ENCODE data around the gene EGFLAM. TPM values are rescaled to one million over a fixed set of nuclear protein-coding genes. Genes with fewer than 3 reads are reported as not detected.

Gene EGFLAM
- total RNA-seq, 4 donors from 2014 or later: 6.6 to 13.6 (median 9.8) TPM

- Histone ChIP-seq H3K9me3 (no peaks in the 10 kb centered on the region), H3K4me3 (no peak overlapping the region), H3K27me3 (no peaks in the 10 kb centered on the region), H3K27ac (replicated peaks in 1 of 4) (no peak overlapping the region), H3K4me1 (peaks cover 0 to under 1% (median 0%) of the 10 kb centered on the region in 4 donors), H3K36me3 (peaks cover 8 to 40% (median 29%) of the 10 kb centered on the region in 4 donors)
- WGBS: 64% methylated on average over 3 of the region's 3 CpGs
- no peak for DNase-seq (ENCODE audit: extremely low spot score)
- TF ChIP-seq POLR2A (IDR thresholded peaks at IDR 0.05; ENCODE audit: low read depth): no peak
- TF ChIP-seq EP300 (IDR thresholded peaks at IDR 0.05): no peak
- TF ChIP-seq, protein P1, sequence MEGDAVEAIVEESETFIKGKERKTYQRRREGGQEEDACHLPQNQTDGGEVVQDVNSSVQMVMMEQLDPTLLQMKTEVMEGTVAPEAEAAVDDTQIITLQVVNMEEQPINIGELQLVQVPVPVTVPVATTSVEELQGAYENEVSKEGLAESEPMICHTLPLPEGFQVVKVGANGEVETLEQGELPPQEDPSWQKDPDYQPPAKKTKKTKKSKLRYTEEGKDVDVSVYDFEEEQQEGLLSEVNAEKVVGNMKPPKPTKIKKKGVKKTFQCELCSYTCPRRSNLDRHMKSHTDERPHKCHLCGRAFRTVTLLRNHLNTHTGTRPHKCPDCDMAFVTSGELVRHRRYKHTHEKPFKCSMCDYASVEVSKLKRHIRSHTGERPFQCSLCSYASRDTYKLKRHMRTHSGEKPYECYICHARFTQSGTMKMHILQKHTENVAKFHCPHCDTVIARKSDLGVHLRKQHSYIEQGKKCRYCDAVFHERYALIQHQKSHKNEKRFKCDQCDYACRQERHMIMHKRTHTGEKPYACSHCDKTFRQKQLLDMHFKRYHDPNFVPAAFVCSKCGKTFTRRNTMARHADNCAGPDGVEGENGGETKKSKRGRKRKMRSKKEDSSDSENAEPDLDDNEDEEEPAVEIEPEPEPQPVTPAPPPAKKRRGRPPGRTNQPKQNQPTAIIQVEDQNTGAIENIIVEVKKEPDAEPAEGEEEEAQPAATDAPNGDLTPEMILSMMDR (IDR thresholded peaks at IDR 0.05): no peak
- no peak for TF ChIP-seq POLR2AphosphoS5 (IDR thresholded peaks at IDR 0.05)
- intact Hi-C loops (cut with DNase I): no loop called here
Measured at GRCh38 chr5:38478166-38478565, 219.8 kb downstream of the EGFLAM start.

- H3K36me3 ChIP-seq: peaks cover 8 to 47% (median 34%) of the 10 kb centered on the region in 4 donors
- H3K4me3 ChIP-seq: no peak overlapping the region
- H3K27me3 ChIP-seq: no peaks in the 10 kb centered on the region
- WGBS: 93% methylated on average over 3 of the region's 3 CpGs
- DNase-seq (ENCODE audit: extremely low spot score): no peak
- TF ChIP-seq POLR2A (IDR thresholded peaks at IDR 0.05; ENCODE audit: low read depth): no peak
- TF ChIP-seq, protein P1 (IDR thresholded peaks at IDR 0.05): no peak
- TF ChIP-seq POLR2AphosphoS5 (IDR thresholded peaks at IDR 0.05): no peak
- no peak for TF ChIP-seq EP300 (IDR thresholded peaks at IDR 0.05)
- H3K9me3 ChIP-seq: no peaks in the 10 kb centered on the region
- H3K4me1 ChIP-seq: no peaks in the 10 kb centered on the region
- intact Hi-C loops (cut with DNase I): no loop called here
- no peak overlapping the region for H3K27ac ChIP-seq (replicated peaks in 1 of 4)
Measured at GRCh38 chr5:38478878-38479277, 220.5 kb downstream of the EGFLAM start.

DNA sequence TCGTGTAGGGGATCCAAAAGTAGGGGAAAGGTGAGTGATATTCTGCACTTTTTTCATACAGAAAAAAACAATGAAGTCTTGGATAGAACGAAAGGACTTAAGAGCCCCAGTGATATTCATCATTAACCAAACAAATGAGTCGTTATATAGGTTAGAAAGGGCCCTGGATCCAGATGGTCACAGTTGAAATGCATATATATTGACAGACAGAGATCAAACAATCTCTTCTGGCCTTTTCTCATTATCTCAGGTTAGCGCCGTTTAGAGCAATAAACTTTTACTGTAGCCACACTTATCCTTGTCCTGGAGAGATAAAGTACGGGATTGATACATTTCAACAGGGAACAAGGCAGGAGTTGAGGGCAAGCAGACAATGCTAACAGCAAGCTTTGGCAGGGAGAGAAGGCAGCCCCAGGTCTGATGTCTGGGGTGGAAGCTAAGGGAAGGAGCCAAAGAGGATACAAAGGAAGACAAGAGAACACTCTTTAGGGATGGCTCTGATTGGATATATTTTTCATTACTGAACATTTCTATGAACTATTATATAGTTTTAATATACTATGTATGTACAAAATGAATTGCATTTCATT, 221.1 kb downstream of the EGFLAM start:
- no peak for TF ChIP-seq EP300 (IDR thresholded peaks at IDR 0.05)
- TF ChIP-seq, protein P1 (IDR thresholded peaks at IDR 0.05): no peak
- TF ChIP-seq POLR2A (IDR thresholded peaks at IDR 0.05; ENCODE audit: low read depth): no peak
- no peak for TF ChIP-seq POLR2AphosphoS5 (IDR thresholded peaks at IDR 0.05)
- Histone ChIP-seq H3K4me1 (no peaks in the 10 kb centered on the region), H3K27me3 (no peaks in the 10 kb centered on the region), H3K4me3 (no peak overlapping the region), H3K9me3 (no peaks in the 10 kb centered on the region), H3K27ac (replicated peaks in 1 of 4) (no peak overlapping the region), H3K36me3 (peaks cover 8 to 52% (median 38%) of the 10 kb centered on the region in 4 donors)
- 63% methylated on average over 6 of the region's 6 CpGs for WGBS
- intact Hi-C loops (cut with DNase I): no loop called here
- DNase-seq (ENCODE audit: extremely low spot score): no peak

DNA sequence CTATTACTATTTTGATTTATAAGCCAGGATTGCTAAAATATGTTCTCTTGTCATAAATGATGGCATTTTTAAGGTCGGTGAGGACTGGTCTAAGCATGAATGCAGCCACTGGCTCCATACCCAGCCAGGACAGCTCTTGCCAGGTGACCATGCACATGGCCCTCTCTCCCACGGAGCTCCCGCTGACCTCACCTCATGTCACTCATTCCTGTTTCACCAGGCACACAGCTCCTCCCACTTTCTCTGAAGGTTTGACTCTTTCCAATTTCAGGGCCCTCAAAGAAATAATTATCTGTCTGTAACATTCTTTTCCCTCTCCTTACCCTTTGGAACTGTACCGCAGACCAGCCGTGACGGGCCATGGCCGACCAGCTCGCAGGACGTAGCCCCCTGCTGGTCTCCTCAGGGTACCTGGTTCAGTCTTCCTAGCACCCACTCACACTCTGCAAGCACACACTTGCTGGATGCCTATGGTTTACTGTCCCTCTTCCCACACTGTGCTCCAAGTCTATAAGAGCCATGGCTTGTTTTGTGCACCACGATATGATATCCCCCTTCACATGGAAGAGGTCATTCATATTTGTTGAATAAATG, 225.5 kb downstream of the EGFLAM start:
- intact Hi-C loops (cut with DNase I): no loop called here
- 92% methylated on average over 10 of the region's 10 CpGs for WGBS
- peaks cover 14 to 88% (median 66%) of the 10 kb centered on the region in 4 donors for H3K36me3 ChIP-seq
- no peak overlapping the region for H3K27ac ChIP-seq (replicated peaks in 1 of 4)
- no peak for TF ChIP-seq EP300 (IDR thresholded peaks at IDR 0.05)
- TF ChIP-seq, protein P1 (IDR thresholded peaks at IDR 0.05): peak in 1 of 3 experiments; percentile 2
- no peaks in the 10 kb centered on the region for H3K9me3 ChIP-seq
- DNase-seq (ENCODE audit: extremely low spot score): no peak
- H3K4me3 ChIP-seq: no peak overlapping the region
- H3K4me1 ChIP-seq: no peaks in the 10 kb centered on the region
- no peaks in the 10 kb centered on the region for H3K27me3 ChIP-seq

Measured in esophagus muscularis mucosa (tissue), 4 donors.